Epithelial cell of proximal tubule (primary cell): ENCODE measurements around the gene MSANTD1. TPM values are rescaled to one million over a fixed set of nuclear protein-coding genes. Genes with fewer than 3 reads are reported as not detected.

Experiments
- DNase-seq: peaks from one replicate; pipeline ENCODE4 v3.0.0-alpha.2; 2011; ENCODE audit warnings: low read depth
- H3K4me3 ChIP-seq: 2 replicates; pipeline ENCODE4 v1.5.1; 2011; ENCODE audit warnings: low read depth, mild to moderate bottlenecking, low read length
- total RNA-seq: library from RNA; depleted of rRNA; stranded (reverse); fragments of >200 nt; gene quantifications from 2 replicates; pipeline ENCODE4 v1.2.3, GENCODE V29; 2015
- TF ChIP-seq, protein P1 (sequence below): conservative IDR thresholded peaks from 2 replicates; pipeline ENCODE4 v1.5.1; 2012; ENCODE audit warnings: low read depth, mild to moderate bottlenecking, low read length

The MSANTD1 gene
- total RNA-seq, 1 donor from 2014 or later, result not detected

DNA sequence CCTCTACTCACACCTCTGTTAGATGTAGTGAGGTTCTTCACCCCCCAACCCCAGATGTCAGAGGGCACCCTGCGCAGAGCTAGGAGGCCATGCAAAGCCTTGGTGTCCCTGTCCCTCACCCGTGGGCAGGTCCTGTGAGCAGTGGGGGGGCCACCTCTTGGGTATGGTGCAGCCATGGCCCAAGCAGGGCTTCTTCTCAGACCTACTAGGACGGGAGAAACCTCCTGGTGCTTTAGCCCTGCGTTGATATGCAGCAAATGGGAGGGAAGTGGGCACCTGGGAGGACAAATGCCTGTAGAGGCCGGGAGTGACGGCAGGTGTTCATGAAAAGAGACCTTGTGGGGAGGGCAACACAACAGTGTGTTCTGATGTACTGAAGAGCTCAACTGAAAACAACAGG lies 38.5 kb upstream of the MSANTD1 start:
- no peak for DNase-seq
- H3K4me3 ChIP-seq, result no peak overlapping the region
- TF ChIP-seq, protein P1, sequence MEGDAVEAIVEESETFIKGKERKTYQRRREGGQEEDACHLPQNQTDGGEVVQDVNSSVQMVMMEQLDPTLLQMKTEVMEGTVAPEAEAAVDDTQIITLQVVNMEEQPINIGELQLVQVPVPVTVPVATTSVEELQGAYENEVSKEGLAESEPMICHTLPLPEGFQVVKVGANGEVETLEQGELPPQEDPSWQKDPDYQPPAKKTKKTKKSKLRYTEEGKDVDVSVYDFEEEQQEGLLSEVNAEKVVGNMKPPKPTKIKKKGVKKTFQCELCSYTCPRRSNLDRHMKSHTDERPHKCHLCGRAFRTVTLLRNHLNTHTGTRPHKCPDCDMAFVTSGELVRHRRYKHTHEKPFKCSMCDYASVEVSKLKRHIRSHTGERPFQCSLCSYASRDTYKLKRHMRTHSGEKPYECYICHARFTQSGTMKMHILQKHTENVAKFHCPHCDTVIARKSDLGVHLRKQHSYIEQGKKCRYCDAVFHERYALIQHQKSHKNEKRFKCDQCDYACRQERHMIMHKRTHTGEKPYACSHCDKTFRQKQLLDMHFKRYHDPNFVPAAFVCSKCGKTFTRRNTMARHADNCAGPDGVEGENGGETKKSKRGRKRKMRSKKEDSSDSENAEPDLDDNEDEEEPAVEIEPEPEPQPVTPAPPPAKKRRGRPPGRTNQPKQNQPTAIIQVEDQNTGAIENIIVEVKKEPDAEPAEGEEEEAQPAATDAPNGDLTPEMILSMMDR, result no peak

- TF ChIP-seq, protein P1, result no peak
- H3K4me3 ChIP-seq, result no peak overlapping the region
- no peak for DNase-seq
Observed at GRCh38 chr4:3211866-3212265, 37.1 kb upstream of the MSANTD1 start.

DNA sequence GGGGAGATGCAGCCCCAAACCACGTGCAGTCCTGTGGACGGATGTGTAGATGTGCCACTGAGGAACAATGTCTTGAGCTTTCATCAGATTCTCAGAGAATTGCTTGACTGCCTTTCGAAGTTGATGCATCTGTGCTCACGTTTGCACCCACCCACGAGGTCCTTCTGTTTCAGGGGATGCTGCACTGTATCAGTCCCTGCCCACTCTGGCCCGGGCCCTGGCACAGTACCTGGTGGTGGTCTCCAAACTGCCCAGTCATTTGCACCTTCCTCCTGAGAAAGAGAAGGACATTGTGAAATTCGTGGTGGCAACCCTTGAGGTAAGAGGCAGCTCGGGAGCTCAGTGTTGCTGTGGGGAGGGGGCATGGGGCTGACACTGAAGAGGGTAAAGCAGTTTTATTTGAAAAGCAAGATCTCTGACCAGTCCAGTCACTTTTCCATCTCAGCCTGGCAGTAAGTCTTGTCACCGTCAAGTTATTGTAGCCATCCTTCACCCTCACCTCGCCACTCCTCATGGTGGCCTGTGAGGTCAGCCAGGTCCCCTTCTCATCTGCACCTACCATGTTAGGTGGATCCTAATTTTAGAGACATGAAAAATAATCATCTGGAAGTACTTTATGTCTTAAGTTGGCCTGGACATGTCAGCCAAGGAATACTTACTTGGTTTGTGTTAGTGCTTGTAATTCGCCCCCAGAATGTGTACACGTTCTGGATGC lies 36.4 kb upstream of the MSANTD1 start:
- no peak for DNase-seq
- TF ChIP-seq, protein P1, result no peak
- H3K4me3 ChIP-seq, result no peak overlapping the region

- TF ChIP-seq, protein P1, result no peak
- H3K4me3 ChIP-seq, result no peak overlapping the region
- DNase-seq, result no peak
Observed at GRCh38 chr4:3213106-3213425, 35.9 kb upstream of the MSANTD1 start.

GRCh38 chr4:3213661-3214250 lies 35.2 kb upstream of the MSANTD1 start:
- no peak for DNase-seq
- no peak overlapping the region for H3K4me3 ChIP-seq
- TF ChIP-seq, protein P1, result no peak

DNA sequence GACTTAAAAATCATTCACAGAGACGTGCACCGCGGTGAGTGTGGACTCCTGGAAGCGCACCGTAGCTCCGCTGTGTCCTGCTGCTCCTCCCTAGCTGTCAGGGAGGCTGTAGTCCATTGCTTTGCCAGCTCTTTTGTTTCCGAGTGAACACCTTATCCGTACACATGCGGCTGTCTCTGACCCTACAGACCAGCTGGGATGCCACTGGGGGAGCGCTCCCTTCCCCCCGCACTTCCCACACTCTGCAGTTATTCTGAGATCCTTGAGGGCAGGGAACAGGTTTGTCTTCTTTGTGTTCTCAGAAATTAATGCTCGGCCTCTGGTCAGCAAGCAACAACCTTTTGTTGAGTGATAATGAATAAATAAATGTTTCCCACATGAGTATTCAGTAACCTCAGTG lies 33.7 kb upstream of the MSANTD1 start:
- DNase-seq, result no peak
- no peak overlapping the region for H3K4me3 ChIP-seq
- TF ChIP-seq, protein P1, result no peak

GRCh38 chr4:3215733-3216132 lies 33.2 kb upstream of the MSANTD1 start:
- DNase-seq, result no peak
- H3K4me3 ChIP-seq, result no peak overlapping the region
- TF ChIP-seq, protein P1, result no peak
